Measurements from ENCODE around the gene PDGFRB. TPM values are rescaled to one million over a fixed set of nuclear protein-coding genes. Genes with fewer than 3 reads are reported as not detected.
A peak's percentile ranks its signal among the peaks of the same experiment; 100 is the strongest.

PDGFRB gene
- total and polyA plus RNA-seq, 2 experiments from 2014 or later: 4.2 to 5.3 TPM

- H3K4me1 ChIP-seq (ENCODE audit: low read depth): no peaks in the 10 kb centered on the region
- TF ChIP-seq CTCF (IDR thresholded peaks at IDR 0.05; ENCODE audit: low read depth, low read length): no peak
Measured at GRCh38 chr5:150158170-150158949, 2.7 kb upstream of the PDGFRB start.

GRCh38 chr5:150157168-150157567 is 1.5 kb upstream of the PDGFRB start:
- Histone ChIP-seq H3K9me3 (ENCODE audit: low read depth) (no peaks in the 10 kb centered on the region), H3K4me1 (ENCODE audit: low read depth) (no peaks in the 10 kb centered on the region), H3K27me3 (no peaks in the 10 kb centered on the region), H3K36me3 (no peaks in the 10 kb centered on the region), H3K27ac (no peak overlapping the region), H3K4me3 (no peak overlapping the region)
- DNase-seq (ENCODE audit: low read depth in 1 of 2, low spot score in 1 of 2): no peak
- TF ChIP-seq CTCF (IDR thresholded peaks at IDR 0.05; ENCODE audit: low read depth, low read length): no peak

More at GRCh38 chr5:150158170-150158949, 2.7 kb upstream of the PDGFRB start:
- H3K9me3 ChIP-seq (ENCODE audit: low read depth): no peaks in the 10 kb centered on the region
- H3K27me3 ChIP-seq: no peaks in the 10 kb centered on the region
- no peaks in the 10 kb centered on the region for H3K36me3 ChIP-seq
- H3K4me3 ChIP-seq: no peak overlapping the region
- no peak overlapping the region for H3K27ac ChIP-seq
- DNase-seq (ENCODE audit: low read depth in 1 of 2, low spot score in 1 of 2): peak in 1 of 2 donors; percentile 69

GRCh38 chr5:150156540-150156939 is 895 bp upstream of the PDGFRB start:
- no peak for TF ChIP-seq CTCF (IDR thresholded peaks at IDR 0.05; ENCODE audit: low read depth, low read length)
- no peak for DNase-seq (ENCODE audit: low read depth in 1 of 2, low spot score in 1 of 2)
- no peaks in the 10 kb centered on the region for H3K9me3 ChIP-seq (ENCODE audit: low read depth)
- no peaks in the 10 kb centered on the region for H3K27me3 ChIP-seq
- no peak overlapping the region for H3K4me3 ChIP-seq
- no peaks in the 10 kb centered on the region for H3K4me1 ChIP-seq (ENCODE audit: low read depth)
- H3K36me3 ChIP-seq: no peaks in the 10 kb centered on the region
- no peak overlapping the region for H3K27ac ChIP-seq

GRCh38 chr5:150156027-150156368 is 353 bp upstream of the PDGFRB start:
- Histone ChIP-seq H3K36me3 (no peaks in the 10 kb centered on the region), H3K4me1 (ENCODE audit: low read depth) (no peaks in the 10 kb centered on the region), H3K9me3 (ENCODE audit: low read depth) (no peaks in the 10 kb centered on the region), H3K27ac (no peak overlapping the region), H3K27me3 (no peaks in the 10 kb centered on the region), H3K4me3 (no peak overlapping the region)
- DNase-seq (ENCODE audit: low read depth in 1 of 2, low spot score in 1 of 2): no peak
- TF ChIP-seq CTCF (IDR thresholded peaks at IDR 0.05; ENCODE audit: low read depth, low read length): no peak

- Histone ChIP-seq H3K36me3 (no peaks in the 10 kb centered on the region), H3K4me3 (no peak overlapping the region), H3K4me1 (ENCODE audit: low read depth) (no peaks in the 10 kb centered on the region), H3K9me3 (ENCODE audit: low read depth) (no peaks in the 10 kb centered on the region), H3K27me3 (no peaks in the 10 kb centered on the region), H3K27ac (no peak overlapping the region)
- peak in 1 of 2 donors; percentile 41 for DNase-seq (ENCODE audit: low read depth in 1 of 2, low spot score in 1 of 2)
- peak; percentile 6 for TF ChIP-seq CTCF (IDR thresholded peaks at IDR 0.05; ENCODE audit: low read depth, low read length)
Measured at GRCh38 chr5:150154618-150155128, 972 bp downstream of the PDGFRB start.

Data from cardiac muscle cell (in vitro differentiated cells and primary cell).